Glomerular visceral epithelial cell (primary cell): ENCODE data around the gene BATF3.

Experiments
- DNase-seq: peaks from one replicate; pipeline ENCODE4 v3.0.0-alpha.2; 2016; ENCODE audit errors: extremely low spot score

BATF3 gene

GRCh38 chr1:212684521-212685090, 15.0 kb downstream of the BATF3 start:
- no peak for DNase-seq

DNA sequence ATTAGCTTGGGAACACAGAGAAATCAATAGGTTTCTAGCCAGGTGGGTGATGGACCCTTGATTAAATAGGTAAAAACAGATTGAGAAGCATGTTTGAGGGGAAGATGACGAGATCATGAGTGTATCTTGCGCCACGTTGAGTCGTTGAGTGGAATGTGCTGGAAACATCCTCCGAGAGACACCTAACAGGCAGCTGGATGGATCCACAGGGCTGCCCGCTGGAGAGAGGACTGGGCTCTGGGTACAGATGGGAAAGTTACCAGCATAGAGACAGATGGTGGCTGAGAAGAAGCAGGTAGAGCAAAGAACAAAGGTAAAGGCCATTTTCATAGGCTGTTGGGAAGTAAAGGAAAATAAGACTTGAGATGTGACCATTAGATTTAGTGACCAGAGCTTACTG, 15.6 kb downstream of the BATF3 start:
- no peak for DNase-seq

GRCh38 chr1:212683357-212683722, 16.3 kb downstream of the BATF3 start:
- no peak for DNase-seq

DNA sequence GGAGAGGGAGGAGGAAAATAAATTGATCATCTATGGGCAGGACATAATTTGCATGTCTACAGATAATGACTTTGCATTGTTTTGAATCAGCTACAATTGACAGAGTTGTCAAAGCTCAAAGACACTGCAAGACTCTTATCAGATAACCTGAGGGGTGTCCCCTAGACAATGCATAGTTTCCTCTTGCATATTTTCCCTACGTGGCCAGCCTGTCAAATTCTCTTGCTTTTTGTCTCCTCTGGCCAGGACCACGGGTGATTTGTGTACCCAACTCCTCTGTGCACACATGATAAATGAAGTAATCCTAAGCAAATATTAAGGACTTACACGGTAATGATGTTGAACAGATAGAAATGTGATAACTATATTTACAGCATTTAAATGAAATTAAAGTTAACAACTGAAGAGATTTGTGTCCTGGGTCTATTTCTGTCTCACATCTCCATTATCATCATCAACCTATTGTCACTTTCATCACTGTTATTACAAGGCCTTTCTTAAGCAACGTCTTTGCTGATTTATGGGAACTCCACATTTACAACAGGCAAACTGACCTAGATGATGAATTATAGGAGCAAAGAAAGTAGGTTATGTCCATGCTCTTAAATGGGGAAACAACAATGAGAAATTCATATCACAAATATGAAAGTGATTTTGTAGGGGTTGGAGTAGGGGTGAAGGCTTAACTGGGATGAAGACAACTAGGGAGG, 18.8 kb downstream of the BATF3 start:
- DNase-seq, result no peak

- no peak for DNase-seq
Observed at GRCh38 chr1:212678456-212679410, 20.9 kb downstream of the BATF3 start.

DNA sequence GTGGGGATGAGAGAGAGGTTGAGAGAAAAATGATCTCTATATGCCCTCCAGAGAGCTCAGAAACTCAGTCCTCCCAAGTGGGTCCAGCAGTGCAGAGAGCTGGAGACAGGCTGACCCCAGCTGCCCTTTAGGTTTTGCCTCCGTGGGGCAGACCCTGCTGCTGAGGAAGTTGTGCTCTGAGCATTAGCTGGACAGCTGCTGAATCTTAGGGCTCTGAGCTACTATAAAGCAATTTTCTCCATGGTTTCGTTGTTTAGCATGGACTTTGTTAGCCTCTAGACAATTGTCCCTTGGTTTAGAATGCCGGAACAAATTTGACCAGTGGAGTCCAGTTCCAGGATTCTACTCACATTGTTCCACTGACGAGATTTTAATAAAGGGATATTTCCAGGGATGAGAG, 22.1 kb downstream of the BATF3 start:
- DNase-seq, result no peak

- DNase-seq, result no peak
Observed at GRCh38 chr1:212677136-212677535, 22.5 kb downstream of the BATF3 start.

GRCh38 chr1:212675675-212676074, 24.0 kb downstream of the BATF3 start:
- no peak for DNase-seq

DNA sequence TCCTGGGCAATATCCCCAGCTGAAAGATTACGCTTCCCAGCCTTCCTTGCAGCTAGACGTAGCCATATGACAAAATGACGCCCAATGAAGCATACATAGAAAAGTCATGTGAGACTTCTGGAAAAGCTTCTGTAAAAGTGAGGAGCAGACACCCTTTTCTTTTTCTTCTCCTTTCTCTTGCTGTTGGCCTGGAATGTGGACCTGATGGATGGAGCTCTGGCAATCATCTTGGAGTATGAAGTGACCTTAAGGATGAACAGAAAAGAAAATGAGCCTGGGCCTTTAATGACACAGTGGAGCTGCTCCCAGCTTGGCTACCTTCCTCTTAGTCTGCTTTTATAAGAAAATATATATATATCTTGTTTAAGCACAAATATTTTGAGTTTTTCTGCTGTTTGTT, 24.8 kb downstream of the BATF3 start:
- DNase-seq, result no peak

GRCh38 chr1:212671342-212672031, 28.2 kb downstream of the BATF3 start:
- peak; percentile 93 for DNase-seq

GRCh38 chr1:212670882-212671281, 28.8 kb downstream of the BATF3 start:
- no peak for DNase-seq

DNA sequence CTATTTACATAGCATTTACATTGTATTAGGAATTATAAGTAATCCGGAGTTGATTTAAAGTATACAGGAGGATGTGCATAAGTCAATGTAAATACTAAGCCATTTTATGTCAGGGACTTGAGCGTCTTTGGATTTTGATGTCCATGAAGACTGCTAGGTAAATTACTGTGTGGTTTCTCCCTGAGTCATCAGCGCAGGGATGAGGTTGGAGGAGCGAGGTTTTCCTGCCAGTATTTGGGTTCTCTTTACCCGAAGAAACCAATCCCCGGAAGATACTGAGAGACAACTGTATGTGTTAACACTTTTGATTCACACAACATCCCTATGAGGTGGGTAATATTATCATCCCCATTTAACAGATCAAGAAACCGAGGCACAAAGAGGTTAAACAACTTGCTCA, 29.3 kb downstream of the BATF3 start:
- no peak for DNase-seq

- no peak for DNase-seq
Observed at GRCh38 chr1:212669600-212669999, 30.0 kb downstream of the BATF3 start.

DNA sequence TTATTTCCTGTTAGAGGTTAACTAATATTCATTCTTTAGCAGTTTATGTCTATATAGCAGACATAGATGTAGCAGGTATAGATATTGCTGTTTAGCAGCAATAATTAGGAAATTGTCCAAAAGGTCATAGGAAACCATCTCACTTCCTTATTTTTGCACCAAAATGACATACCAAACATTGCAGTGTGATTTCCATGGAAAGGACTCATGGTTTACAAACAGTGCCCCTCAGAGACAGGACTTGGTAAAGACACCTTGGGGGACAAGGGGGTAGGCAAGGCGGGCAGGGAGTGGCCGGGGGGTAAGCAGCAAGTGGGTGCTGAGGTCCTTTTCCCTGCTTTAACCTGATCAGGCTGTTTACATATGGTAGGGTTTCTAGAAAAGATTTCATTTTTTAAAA, 30.5 kb downstream of the BATF3 start:
- DNase-seq, result peak; percentile 26

- DNase-seq, result no peak
Observed at GRCh38 chr1:212668477-212668876, 31.2 kb downstream of the BATF3 start.

DNA sequence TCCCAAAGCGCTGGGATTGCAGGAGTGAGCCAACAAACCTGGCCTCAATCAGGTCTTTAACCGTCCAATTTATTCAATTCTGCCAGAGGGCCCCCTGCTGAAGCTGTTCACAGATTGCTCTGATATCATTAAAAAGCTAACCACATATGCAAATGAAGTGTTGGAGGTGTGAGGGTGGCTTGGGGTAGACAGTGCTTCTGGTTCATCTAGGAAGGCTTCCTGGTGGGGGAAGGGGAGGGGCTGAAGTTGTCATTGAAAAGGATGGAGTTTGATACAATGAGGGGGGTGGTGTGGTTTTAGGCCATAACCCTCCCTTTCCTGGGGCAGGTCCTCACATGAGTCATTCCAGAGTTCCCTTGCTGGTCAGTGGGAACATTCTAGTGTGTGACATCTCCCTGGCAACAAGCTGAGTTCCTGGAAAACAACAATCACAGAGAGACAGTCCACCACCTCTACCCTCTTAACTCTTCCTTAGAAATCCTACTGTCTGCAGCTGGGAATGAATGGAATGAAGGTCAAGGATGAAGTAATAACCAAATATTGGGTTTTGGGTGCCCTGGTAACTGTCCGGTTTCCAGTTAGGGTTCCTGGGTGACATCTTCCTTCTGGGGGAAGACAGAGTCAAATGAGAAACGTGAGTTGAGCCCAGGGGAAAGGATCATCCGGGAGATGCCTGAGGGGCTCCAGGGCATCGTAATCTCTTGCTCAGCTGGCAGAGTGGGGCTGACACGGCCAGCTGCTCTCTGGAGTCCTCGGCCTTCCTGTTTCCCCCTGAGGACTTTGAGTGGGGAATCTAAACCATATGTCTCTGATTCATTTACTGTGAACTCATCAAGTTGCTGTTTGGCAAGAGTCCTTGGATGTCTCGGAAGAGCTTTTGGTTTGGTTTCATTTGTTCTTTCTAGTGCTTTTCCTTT, 32.2 kb downstream of the BATF3 start:
- DNase-seq, result peak; percentile 99

- DNase-seq, result no peak
Observed at GRCh38 chr1:212666116-212666775, 33.4 kb downstream of the BATF3 start.

GRCh38 chr1:212665241-212666115, 34.2 kb downstream of the BATF3 start:
- DNase-seq, result peak; percentile 84

DNA sequence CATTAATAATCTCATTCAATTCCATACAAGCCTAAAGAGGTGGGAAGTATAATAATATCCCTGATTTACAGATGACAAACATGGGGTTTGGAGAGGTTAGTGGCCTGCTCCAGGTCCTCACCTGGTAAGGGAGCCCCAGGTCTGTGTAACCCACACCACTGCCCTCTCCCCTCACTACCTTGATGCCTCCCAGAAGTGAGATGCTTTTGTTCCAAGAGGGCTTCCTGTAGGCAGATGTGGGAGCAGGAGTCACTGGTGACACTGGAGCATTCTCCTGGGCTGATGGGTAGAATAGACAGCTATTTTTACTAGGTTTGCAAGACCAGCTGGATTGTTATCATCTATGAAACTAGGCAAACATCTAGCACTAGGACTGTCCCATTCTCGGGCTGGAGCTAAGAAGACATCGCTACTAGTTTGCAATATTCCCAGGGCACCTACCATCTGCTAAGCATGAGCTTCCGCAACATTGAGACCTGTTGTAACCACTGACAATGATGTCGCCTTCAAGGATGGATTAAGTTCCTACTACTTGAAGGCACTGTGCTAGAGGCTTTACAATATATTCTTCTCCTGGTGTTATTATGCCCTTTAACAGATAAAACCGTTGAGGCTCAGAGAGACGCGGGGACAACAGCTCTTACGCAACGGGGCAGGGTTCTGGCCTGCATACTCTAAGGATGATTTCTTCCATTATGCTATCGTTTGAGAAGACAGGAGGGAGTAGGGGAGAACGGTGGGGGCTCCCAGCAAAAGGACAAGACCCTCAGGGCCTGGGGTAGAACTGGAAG, 35.0 kb downstream of the BATF3 start:
- no peak for DNase-seq
